ENCODE measurements around the gene KIRREL3. TPM values are rescaled to one million over a fixed set of nuclear protein-coding genes. Genes with fewer than 3 reads are reported as not detected.

The KIRREL3 gene
- total and polyA plus RNA-seq, 9 of the 15 experiments (the other 6 are each of a cell fraction or from before 2014, with no cell fraction given): 0.04 to 0.10 TPM; not detected in 7

- TF ChIP-seq ZBTB2 (IDR thresholded peaks at IDR 0.05): no peak
- TF ChIP-seq TCFL5 (CRISPR knock-in tag; conservative IDR thresholded peaks at IDR 0.05): no peak
- no peak for TF ChIP-seq ZNF408 (CRISPR knock-in tag; IDR thresholded peaks at IDR 0.05; ENCODE audit: low read depth)
- no peak for TF ChIP-seq HNRNPH1 (optimal IDR thresholded peaks at IDR 0.05; ENCODE audit: low read depth, low read length)
- TF ChIP-seq ZKSCAN3 (CRISPR knock-in tag; IDR thresholded peaks at IDR 0.05): no peak
- TF ChIP-seq MXD1 (CRISPR knock-in tag; IDR thresholded peaks at IDR 0.05; ENCODE audit: borderline replicate concordance, poor library complexity, severe bottlenecking): no peak
- no peak for TF ChIP-seq MBD1 (CRISPR knock-in tag; IDR thresholded peaks at IDR 0.05)
- TF ChIP-seq RB1 (IDR thresholded peaks at IDR 0.05; ENCODE audit: low read depth): no peak
- TF ChIP-seq NR3C1 (CRISPR knock-in tag; IDR thresholded peaks at IDR 0.05): no peak
- no peak for TF ChIP-seq HMGN3 (IDR thresholded peaks at IDR 0.05; ENCODE audit: borderline replicate concordance, extremely low read depth, insufficient read length, low read depth, low read length)
- TF ChIP-seq MED1 (CRISPR knock-in tag; IDR thresholded peaks at IDR 0.05; ENCODE audit: borderline replicate concordance): no peak
Measured at GRCh38 chr11:126791446-126791845, 209.1 kb downstream of the KIRREL3 start (continued).

All from K562 (cell line).